ENCODE measurements around the gene JAKMIP1.

The JAKMIP1 gene

DNA sequence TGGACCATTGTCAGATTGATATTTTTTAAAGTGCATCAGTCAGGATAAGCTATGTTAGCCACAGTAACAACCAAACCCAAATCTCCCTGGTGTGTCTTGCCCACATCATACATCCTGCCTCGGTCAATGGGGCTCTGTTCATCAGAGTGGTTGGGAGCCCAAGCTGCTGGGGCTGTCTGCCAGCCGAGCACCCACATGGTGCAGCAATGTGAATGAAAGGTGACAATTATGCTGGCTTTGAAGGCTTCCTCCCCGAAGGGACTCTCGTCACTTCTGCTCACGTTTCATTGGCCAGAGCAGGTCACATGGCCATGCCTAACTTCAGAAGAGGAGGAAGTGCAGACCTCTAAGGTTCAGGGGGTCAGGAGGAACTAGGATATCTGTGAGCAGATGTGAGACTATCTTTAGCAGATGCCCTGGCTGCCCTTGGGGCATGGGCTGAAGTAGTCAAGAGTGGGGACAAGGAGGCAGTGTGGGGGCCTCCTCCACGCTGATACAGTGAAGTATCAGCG is 1.3 kb upstream of the JAKMIP1 start:
- TF ChIP-seq, protein P1, sequence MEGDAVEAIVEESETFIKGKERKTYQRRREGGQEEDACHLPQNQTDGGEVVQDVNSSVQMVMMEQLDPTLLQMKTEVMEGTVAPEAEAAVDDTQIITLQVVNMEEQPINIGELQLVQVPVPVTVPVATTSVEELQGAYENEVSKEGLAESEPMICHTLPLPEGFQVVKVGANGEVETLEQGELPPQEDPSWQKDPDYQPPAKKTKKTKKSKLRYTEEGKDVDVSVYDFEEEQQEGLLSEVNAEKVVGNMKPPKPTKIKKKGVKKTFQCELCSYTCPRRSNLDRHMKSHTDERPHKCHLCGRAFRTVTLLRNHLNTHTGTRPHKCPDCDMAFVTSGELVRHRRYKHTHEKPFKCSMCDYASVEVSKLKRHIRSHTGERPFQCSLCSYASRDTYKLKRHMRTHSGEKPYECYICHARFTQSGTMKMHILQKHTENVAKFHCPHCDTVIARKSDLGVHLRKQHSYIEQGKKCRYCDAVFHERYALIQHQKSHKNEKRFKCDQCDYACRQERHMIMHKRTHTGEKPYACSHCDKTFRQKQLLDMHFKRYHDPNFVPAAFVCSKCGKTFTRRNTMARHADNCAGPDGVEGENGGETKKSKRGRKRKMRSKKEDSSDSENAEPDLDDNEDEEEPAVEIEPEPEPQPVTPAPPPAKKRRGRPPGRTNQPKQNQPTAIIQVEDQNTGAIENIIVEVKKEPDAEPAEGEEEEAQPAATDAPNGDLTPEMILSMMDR (IDR thresholded peaks at IDR 0.05; ENCODE audit: low read depth, low read length, missing control alignments): no peak
- no peak for DNase-seq (ENCODE audit: extremely low read depth, low read depth)
- no peak overlapping the region for H3K4me3 ChIP-seq (replicated peaks; ENCODE audit: low read depth, low read length)

DNA sequence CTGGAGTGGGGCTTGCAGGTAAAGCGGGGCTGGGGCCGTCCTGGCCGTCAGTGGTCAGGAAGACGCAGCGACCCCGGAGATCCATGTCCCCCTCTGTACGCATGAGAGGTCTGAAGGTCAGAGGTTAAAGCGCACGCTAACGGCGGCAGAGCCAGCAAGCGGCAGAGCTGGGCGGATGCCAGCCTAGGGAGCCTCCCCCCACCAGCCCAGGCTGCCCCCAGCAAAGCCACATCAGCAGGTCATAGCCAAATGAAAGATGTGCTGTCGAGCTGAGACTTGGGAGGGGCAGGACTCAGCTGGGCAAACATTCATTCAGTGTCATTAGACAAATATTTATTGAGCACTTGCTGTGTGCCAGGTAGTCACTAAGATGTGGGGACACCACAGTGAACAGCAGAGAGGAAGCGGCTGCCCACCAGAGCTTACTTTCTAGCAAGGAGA is 593 bp upstream of the JAKMIP1 start:
- DNase-seq (ENCODE audit: extremely low read depth, low read depth): no peak
- 0 out of 2 replicates have a peak overlapping the region, but pooled peaks have one; percentile 15 for H3K4me3 ChIP-seq (replicated peaks; ENCODE audit: low read depth, low read length)
- TF ChIP-seq, protein P1 (IDR thresholded peaks at IDR 0.05; ENCODE audit: low read depth, low read length, missing control alignments): no peak

DNA sequence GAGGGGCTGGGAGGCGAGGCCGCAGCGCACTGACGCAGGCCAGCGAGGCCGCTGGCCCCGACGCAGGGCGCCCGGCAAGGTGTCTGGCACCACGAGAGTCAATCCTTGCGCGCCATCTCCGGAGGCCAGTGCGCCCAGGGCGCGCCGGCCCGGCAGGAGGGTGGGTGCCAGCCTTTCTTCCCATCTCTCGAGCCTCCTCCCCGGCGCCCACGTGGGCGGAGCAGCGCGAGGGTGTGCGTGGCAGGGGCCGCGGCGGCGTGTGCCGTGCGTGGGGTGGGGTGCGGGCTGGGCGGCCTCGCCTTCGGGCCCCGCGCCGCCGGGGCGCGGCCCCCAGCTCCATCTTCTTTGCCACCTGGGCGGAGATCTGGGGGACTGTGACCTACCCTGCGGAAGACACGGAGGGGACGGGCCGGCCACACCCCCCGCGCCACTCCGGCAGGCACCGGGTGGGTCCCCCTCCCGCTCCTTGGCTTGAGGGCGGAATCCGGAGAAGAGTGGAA is 877 bp downstream of the JAKMIP1 start:
- H3K4me3 ChIP-seq (replicated peaks; ENCODE audit: low read depth, low read length): no peak overlapping the region
- DNase-seq (ENCODE audit: extremely low read depth, low read depth): no peak
- TF ChIP-seq, protein P1 (IDR thresholded peaks at IDR 0.05; ENCODE audit: low read depth, low read length, missing control alignments): no peak

DNA sequence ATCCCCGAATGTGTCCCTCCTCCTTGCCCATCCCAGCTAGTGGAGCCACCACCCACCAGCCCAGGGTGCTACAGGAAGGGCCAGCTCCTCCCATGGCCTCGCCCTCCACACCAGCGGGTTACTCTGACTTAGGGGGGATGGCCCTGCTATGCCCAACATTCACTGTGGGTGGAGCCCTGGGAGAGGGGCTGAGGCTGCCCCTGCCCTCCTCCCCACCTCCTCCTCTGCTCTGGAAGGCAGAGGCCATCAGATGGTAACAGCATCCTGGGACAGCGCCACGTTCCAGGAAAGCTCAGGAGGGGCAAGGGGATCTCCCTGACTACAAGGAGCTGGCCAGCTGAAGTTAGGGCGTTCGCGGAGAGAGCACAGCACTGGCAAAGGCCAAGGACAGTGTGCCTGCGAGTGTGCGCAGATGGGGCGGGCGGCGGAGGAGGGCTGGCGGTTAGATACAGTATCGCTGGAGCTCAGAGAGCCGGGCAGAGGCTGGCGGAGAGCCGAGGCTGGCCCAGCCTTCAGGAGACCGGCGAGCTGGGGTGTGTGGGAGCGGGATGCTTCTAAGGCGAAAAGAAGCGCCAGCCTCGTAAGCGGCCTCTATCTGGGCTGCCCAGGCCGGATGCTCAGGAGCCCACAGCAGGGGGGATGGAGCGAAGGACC is 1.5 kb downstream of the JAKMIP1 start:
- no peak for DNase-seq (ENCODE audit: extremely low read depth, low read depth)
- TF ChIP-seq, protein P1 (IDR thresholded peaks at IDR 0.05; ENCODE audit: low read depth, low read length, missing control alignments): no peak
- H3K4me3 ChIP-seq (replicated peaks; ENCODE audit: low read depth, low read length): no peak overlapping the region

DNA sequence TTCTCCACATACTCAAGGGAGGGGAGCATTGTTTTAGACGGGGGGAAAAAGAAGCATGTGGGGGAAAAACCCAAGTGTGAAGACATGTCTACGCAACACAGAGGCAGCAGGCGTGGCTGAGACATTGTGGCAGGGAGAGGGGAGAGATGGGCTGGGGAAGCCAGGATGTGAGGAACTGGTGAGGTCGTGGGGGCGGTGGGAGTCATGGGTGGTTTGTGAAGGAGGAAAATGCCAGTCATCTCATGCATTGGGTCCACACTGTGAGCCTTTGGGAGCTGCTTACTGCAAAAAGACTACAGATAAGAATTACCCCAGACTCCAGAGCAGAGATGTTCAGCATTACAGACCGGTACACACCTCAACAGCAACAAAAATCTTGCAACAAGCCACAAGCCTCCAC is 2.1 kb downstream of the JAKMIP1 start:
- no peak overlapping the region for H3K4me3 ChIP-seq (replicated peaks; ENCODE audit: low read depth, low read length)
- TF ChIP-seq, protein P1 (IDR thresholded peaks at IDR 0.05; ENCODE audit: low read depth, low read length, missing control alignments): no peak
- DNase-seq (ENCODE audit: extremely low read depth, low read depth): no peak

DNA sequence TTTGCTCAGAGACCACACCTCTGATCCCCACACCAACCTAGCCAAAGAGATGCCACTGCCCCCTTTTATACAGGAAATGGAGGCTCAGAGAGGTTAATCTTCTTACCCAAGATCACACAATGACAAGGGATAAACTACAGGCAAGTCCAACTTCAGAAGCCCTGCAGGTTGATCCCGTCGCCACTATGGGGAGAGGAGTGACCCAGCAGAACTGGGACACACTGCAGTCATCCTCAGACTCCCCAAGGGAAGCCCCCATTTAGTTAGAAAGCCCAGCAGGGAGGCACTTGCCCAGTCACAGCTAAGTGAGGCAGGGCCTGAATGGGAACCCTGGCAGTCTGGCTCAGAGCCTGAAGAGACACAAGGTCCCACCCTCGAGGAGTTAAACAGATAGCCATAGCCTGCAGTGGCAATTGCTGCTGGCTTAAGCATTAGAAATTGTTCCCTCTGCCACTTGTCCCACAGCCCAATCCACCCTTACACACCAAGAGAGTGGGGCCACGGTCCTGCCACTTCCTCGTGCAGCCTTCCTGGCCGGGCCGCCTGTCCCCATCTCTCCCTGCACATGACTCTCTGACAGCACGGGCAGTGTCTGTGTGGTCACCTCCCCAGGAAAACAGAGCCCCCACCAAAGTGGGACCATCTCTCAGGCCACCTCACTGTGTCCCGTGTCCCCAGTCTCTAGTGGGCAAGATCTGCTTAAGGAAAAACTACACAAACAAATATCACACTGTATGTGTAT is 2.7 kb downstream of the JAKMIP1 start:
- H3K4me3 ChIP-seq (replicated peaks; ENCODE audit: low read depth, low read length): no peak overlapping the region
- no peak for DNase-seq (ENCODE audit: extremely low read depth, low read depth)
- TF ChIP-seq, protein P1 (IDR thresholded peaks at IDR 0.05; ENCODE audit: low read depth, low read length, missing control alignments): no peak
